GM23248 (cell line): ENCODE measurements around the gene METTL23. TPM values are rescaled to one million over a fixed set of nuclear protein-coding genes. Genes with fewer than 3 reads are reported as not detected.

Experiments
- DNase-seq: peaks from one replicate; pipeline ENCODE4 v3.0.0-alpha.2; 2015
- H2AFZ ChIP-seq: fragments of 200-600 bp; sonication (generic); 2 replicates; pipeline ENCODE4 v1.6.1; 2016; ENCODE audit warnings: antibody characterized with exemption
- H3F3A ChIP-seq: fragments of 200-600 bp; sonication (generic); 2 replicates; pipeline ENCODE4 v1.6.1; 2016; ENCODE audit warnings: mild to moderate bottlenecking, antibody characterized with exemption, mixed run types; ENCODE audit not compliant: insufficient read depth
- H3K27ac ChIP-seq: fragments of 200-600 bp; sonication (generic); 2 replicates; pipeline ENCODE4 v1.5.1; 2016; ENCODE audit warnings: mild to moderate bottlenecking
- H3K27me3 ChIP-seq: fragments of 200-600 bp; sonication (generic); replicated peaks from 2 replicates; pipeline ENCODE4 v1.6.1; 2016; ENCODE audit warnings: mild to moderate bottlenecking; ENCODE audit not compliant: insufficient read depth
- H3K36me3 ChIP-seq: fragments of 200-600 bp; sonication (generic); 2 replicates; pipeline ENCODE4 v1.6.1; 2016; ENCODE audit warnings: low read depth, mild to moderate bottlenecking
- H3K4me1 ChIP-seq: fragments of 200-600 bp; sonication (generic); 2 replicates; pipeline ENCODE4 v1.6.1; 2016; ENCODE audit warnings: mild to moderate bottlenecking; ENCODE audit not compliant: insufficient read depth
- H3K4me2 ChIP-seq: fragments of 200-600 bp; sonication (generic); one replicate; pipeline ENCODE4 v1.6.1; 2016; ENCODE audit warnings: mild to moderate bottlenecking; ENCODE audit not compliant: unreplicated experiment
- H3K4me3 ChIP-seq: fragments of 200-600 bp; sonication (generic); 2 replicates; pipeline ENCODE4 v1.5.1; 2016; ENCODE audit warnings: mild to moderate bottlenecking
- H3K79me2 ChIP-seq: fragments of 200-600 bp; sonication (generic); 2 replicates; pipeline ENCODE4 v1.6.1; 2016; ENCODE audit warnings: mild to moderate bottlenecking; ENCODE audit not compliant: insufficient read depth
- H3K9ac ChIP-seq: fragments of 200-600 bp; sonication (generic); 2 replicates; pipeline ENCODE4 v1.6.1; 2016; ENCODE audit warnings: mild to moderate bottlenecking
- H3K9me2 ChIP-seq: fragments of 200-600 bp; sonication (generic); 2 replicates; pipeline ENCODE4 v1.6.1; 2016; ENCODE audit warnings: mixed run types, mild to moderate bottlenecking, moderate library complexity; ENCODE audit not compliant: insufficient read depth
- H3K9me3 ChIP-seq: fragments of 200-600 bp; sonication (generic); one replicate; pipeline ENCODE4 v1.6.1; 2017; ENCODE audit warnings: low read depth
- H4K20me1 ChIP-seq: fragments of 200-600 bp; sonication (generic); 2 replicates; pipeline ENCODE4 v1.6.0; 2016; ENCODE audit not compliant: insufficient read depth
- EZH2 ChIP-seq: fragments of 200-600 bp; sonication (generic); IDR thresholded peaks from 2 replicates; pipeline ENCODE4 v1.6.1; 2018; ENCODE audit warnings: antibody characterized with exemption, mild to moderate bottlenecking; ENCODE audit not compliant: insufficient read depth, poor library complexity, severe bottlenecking
- EZH2phosphoT487 ChIP-seq: fragments of 200-600 bp; sonication (generic); IDR thresholded peaks from 2 replicates; pipeline ENCODE4 v1.6.1; 2018; ENCODE audit warnings: antibody characterized with exemption, moderate library complexity, mild to moderate bottlenecking, low read depth; ENCODE audit not compliant: insufficient read depth
- WGBS, 2 experiments: methylation state at CpG; one replicate each; pipeline ENCODE4 v1.1.6; 2015 to 2017; ENCODE audit warnings: low lambda C conversion rate in 2 of 2, low coverage in 1 of 2; ENCODE audit errors: missing lambda C conversion rate in 2 of 2; 5-methylcytosine and 5-hydroxymethylcytosine counted together
- in situ Hi-C: fragments of 300-500 bp; cut with MboI; formaldehyde crosslinking; loops from 2 replicates; pipeline ENCODE4 v1.15.0; 2020
- polyA plus RNA-seq: library from polyadenylated mRNA; unstranded; fragments of >200 nt; fragmentation: Nextera tagmentation; extraction: Ambion mirVana; gene quantifications from 2 replicates; pipeline ENCODE4 v1.2.1, GENCODE V29; 2016
- total RNA-seq: library from RNA; depleted of rRNA; stranded (reverse); fragments of >200 nt; shearing (Covaris generic); gene quantifications from 2 replicates; pipeline ENCODE4 v1.2.3, GENCODE V29; 2014

METTL23 gene
- total and polyA plus RNA-seq, 2 experiments from 2014 or later: 35.6 to 54.8 TPM

GRCh38 chr17:76700617-76701470, 25.8 kb upstream of the METTL23 start:
- Histone ChIP-seq H3K36me3 (no peaks in the 10 kb centered on the region), H3K27me3 (no peaks in the 10 kb centered on the region), H3K9ac (peak overlapping the region; percentile 86), H3K4me1 (peaks cover 63% of the 10 kb centered on the region), H3K27ac (peak overlapping the region; percentile 98), H3K4me2 (peak overlapping the region; percentile 86), H2AFZ (peak overlapping the region; percentile 25; the same call in 1 of the 2 replicates), H3K9me2 (no peaks in the 10 kb centered on the region), H3K79me2 (peaks cover 100% of the 10 kb centered on the region), H3F3A (peaks cover 54% of the 10 kb centered on the region), H4K20me1 (no peaks in the 10 kb centered on the region; the same call in 1 of the 2 replicates), H3K4me3 (peak overlapping the region; percentile 67), H3K9me3 (no peaks in the 10 kb centered on the region)
- WGBS, 2 experiments: 5 to 6% methylated on average over 30 to 33 of the region's 33 CpGs
- TF ChIP-seq EZH2phosphoT487: no peak
- TF ChIP-seq EZH2: no peak
- in situ Hi-C loops: no loop called here
- DNase-seq: peak; percentile 95

- in situ Hi-C loops: no loop called here
These were observed 25.1 kb upstream of the METTL23 start for GRCh38 chr17:76701471-76701967.

GRCh38 chr17:76702076-76702475, 24.6 kb upstream of the METTL23 start:
- H3K27me3 ChIP-seq: no peaks in the 10 kb centered on the region
- no peaks in the 10 kb centered on the region for H3K9me3 ChIP-seq
- H3K36me3 ChIP-seq: no peaks in the 10 kb centered on the region
- H2AFZ ChIP-seq: no peak overlapping the region
- H3K4me2 ChIP-seq: peak overlapping the region; percentile 86
- peak overlapping the region; percentile 98; the same call in 1 of the 2 replicates for H3K27ac ChIP-seq
- H3K4me1 ChIP-seq: peaks cover 55% of the 10 kb centered on the region
- 0 out of 2 replicates have a peak overlapping the region, but pooled peaks have one; percentile 86 for H3K9ac ChIP-seq
- 50 to 60% methylated on average over 2 of the region's 2 CpGs for WGBS, 2 experiments
- DNase-seq: no peak
- H3K9me2 ChIP-seq: no peaks in the 10 kb centered on the region
- peaks cover 43% of the 10 kb centered on the region for H3F3A ChIP-seq
- TF ChIP-seq EZH2: no peak
- TF ChIP-seq EZH2phosphoT487: no peak
- H3K4me3 ChIP-seq: no peak overlapping the region
- in situ Hi-C loops: no loop called here
- peaks cover 99% of the 10 kb centered on the region for H3K79me2 ChIP-seq
- peaks cover 4% of the 10 kb centered on the region; the same call in 1 of the 2 replicates for H4K20me1 ChIP-seq

More at GRCh38 chr17:76701471-76701967, 25.1 kb upstream of the METTL23 start:
- Histone ChIP-seq H3K4me1 (peaks cover 56% of the 10 kb centered on the region), H3K9me2 (no peaks in the 10 kb centered on the region), H3K9ac (peak overlapping the region; percentile 86), H3K36me3 (no peaks in the 10 kb centered on the region), H3K4me2 (peak overlapping the region; percentile 86), H2AFZ (no peak overlapping the region), H3K27me3 (no peaks in the 10 kb centered on the region), H3K9me3 (no peaks in the 10 kb centered on the region), H3K27ac (peak overlapping the region; percentile 98), H3F3A (peaks cover 48% of the 10 kb centered on the region), H4K20me1 (no peaks in the 10 kb centered on the region; the same call in 1 of the 2 replicates), H3K79me2 (peaks cover 99% of the 10 kb centered on the region), H3K4me3 (peak overlapping the region; percentile 67; the same call in 1 of the 2 replicates)
- DNase-seq: no peak
- 59 to 62% methylated on average over 11 of the region's 11 CpGs for WGBS, 2 experiments
- TF ChIP-seq EZH2phosphoT487 (no peak), EZH2 (no peak)

- no peak for DNase-seq
- WGBS, 2 experiments: 92 to 95% methylated on average over 10 of the region's 10 CpGs
- H3K36me3 ChIP-seq: no peaks in the 10 kb centered on the region
- no peaks in the 10 kb centered on the region for H3K27me3 ChIP-seq
- H2AFZ ChIP-seq: no peak overlapping the region
- no peak overlapping the region for H3K4me3 ChIP-seq
- H3K4me1 ChIP-seq: peaks cover 52% of the 10 kb centered on the region
- no peaks in the 10 kb centered on the region for H3K9me2 ChIP-seq
- H3K27ac ChIP-seq: no peak overlapping the region
- H3K79me2 ChIP-seq: peaks cover 99% of the 10 kb centered on the region
- no peak overlapping the region for H3K9ac ChIP-seq
- H3F3A ChIP-seq: peaks cover 41% of the 10 kb centered on the region
- peaks cover 7% of the 10 kb centered on the region; the same call in 1 of the 2 replicates for H4K20me1 ChIP-seq
- TF ChIP-seq EZH2phosphoT487 (no peak), EZH2 (no peak)
- in situ Hi-C loops: no loop called here
- no peaks in the 10 kb centered on the region for H3K9me3 ChIP-seq
- H3K4me2 ChIP-seq: no peak overlapping the region
These were observed 23.6 kb upstream of the METTL23 start for GRCh38 chr17:76702941-76703637.
